ENCODE measurements around the gene POLR3H.

- TF ChIP-seq CTCF (IDR thresholded peaks at IDR 0.05; ENCODE audit: low read length) (no peak), EZH2 (optimal IDR thresholded peaks at IDR 0.05; ENCODE audit: low read depth, low read length) (no peak), EZH2phosphoT487 (IDR thresholded peaks at IDR 0.05; ENCODE audit: low read length) (no peak)
These were observed 57.0 kb downstream of the POLR3H start for GRCh38 chr22:41487037-41487935.
